SU-DHL-6 (cell line): ENCODE data around the gene MOSPD2.

Experiments used
- EZH2phosphoT487 ChIP-seq: fragments of 200-600 bp; sonication (generic), shearing (Covaris generic); conservative IDR thresholded peaks from 2 replicates; pipeline ENCODE4 v1.6.1; 2018; ENCODE audit warnings: mild to moderate bottlenecking, antibody characterized with exemption, low read length, moderate library complexity, mixed read lengths
- TF ChIP-seq, protein P1 (sequence below): fragments of 200-600 bp; sonication (generic); IDR thresholded peaks from one replicate; pipeline ENCODE4 v1.5.1; 2017; ENCODE audit warnings: antibody characterized with exemption, mild to moderate bottlenecking, low read length, moderate library complexity; ENCODE audit not compliant: insufficient read depth, poor library complexity, severe bottlenecking

DNA sequence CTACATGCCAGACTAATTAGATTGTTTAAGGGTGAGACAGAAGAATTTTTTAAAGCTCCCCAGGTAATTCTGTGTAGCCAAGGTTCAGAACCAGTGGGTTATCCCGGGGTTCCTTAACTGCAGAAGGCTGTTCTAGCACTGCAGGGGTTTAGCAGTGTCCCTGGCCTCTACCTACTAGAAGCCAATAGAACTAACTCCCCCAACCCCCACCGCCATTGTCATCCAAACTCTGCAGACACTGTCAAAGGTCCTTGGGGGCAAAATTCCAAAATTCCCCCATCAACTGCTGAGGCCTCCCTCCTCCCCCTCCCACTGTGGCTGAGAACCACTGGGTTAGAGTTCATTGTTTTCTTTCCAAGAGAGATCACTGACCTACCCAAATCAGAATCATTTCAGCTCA lies 66.4 kb downstream of the MOSPD2 start:
- TF ChIP-seq, protein P1, sequence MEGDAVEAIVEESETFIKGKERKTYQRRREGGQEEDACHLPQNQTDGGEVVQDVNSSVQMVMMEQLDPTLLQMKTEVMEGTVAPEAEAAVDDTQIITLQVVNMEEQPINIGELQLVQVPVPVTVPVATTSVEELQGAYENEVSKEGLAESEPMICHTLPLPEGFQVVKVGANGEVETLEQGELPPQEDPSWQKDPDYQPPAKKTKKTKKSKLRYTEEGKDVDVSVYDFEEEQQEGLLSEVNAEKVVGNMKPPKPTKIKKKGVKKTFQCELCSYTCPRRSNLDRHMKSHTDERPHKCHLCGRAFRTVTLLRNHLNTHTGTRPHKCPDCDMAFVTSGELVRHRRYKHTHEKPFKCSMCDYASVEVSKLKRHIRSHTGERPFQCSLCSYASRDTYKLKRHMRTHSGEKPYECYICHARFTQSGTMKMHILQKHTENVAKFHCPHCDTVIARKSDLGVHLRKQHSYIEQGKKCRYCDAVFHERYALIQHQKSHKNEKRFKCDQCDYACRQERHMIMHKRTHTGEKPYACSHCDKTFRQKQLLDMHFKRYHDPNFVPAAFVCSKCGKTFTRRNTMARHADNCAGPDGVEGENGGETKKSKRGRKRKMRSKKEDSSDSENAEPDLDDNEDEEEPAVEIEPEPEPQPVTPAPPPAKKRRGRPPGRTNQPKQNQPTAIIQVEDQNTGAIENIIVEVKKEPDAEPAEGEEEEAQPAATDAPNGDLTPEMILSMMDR = no peak
- no peak for TF ChIP-seq EZH2phosphoT487
